BE2C (cell line): ENCODE measurements around the gene TUT7.
"Not testable (repeated sequence)": the region's sequence is repeated elsewhere in the genome, so short reads cannot be mapped to it uniquely, and the experiment has no call there.

Experiments
- DNase-seq: peaks from one replicate; pipeline ENCODE4 v3.0.0-alpha.2; 2020
- H3K27me3 ChIP-seq: fragments of 250-450 bp; sonication (Bioruptor Pico); 2 replicates; pipeline ENCODE4 v1.5.1; 2020; ENCODE audit warnings: mild to moderate bottlenecking
- H3K36me3 ChIP-seq: fragments of 250-450 bp; sonication (Bioruptor Pico); 2 replicates; pipeline ENCODE4 v1.5.1; 2020; ENCODE audit warnings: mild to moderate bottlenecking
- H3K4me1 ChIP-seq: fragments of 250-450 bp; sonication (Bioruptor Pico); 2 replicates; pipeline ENCODE4 v1.5.1; 2020
- H3K4me3 ChIP-seq: 2 replicates; pipeline ENCODE4 v1.5.1; 2011; ENCODE audit warnings: low read depth, low read length
- H3K9me3 ChIP-seq: fragments of 250-450 bp; sonication (Bioruptor Pico); 2 replicates; pipeline ENCODE4 v1.5.1; 2020
- CTCF ChIP-seq: IDR thresholded peaks from 2 replicates; pipeline ENCODE4 v1.5.1; 2012; ENCODE audit warnings: mild to moderate bottlenecking, low read depth, low read length

TUT7 gene

GRCh38 chr9:86321373-86321772 lies 32.8 kb downstream of the TUT7 start:
- Histone ChIP-seq H3K27me3 (no peaks in the 10 kb centered on the region), H3K4me1 (no peaks in the 10 kb centered on the region), H3K9me3 (no peaks in the 10 kb centered on the region), H3K4me3 (no peak overlapping the region), H3K36me3 (peaks cover 38% of the 10 kb centered on the region)
- no peak for TF ChIP-seq CTCF
- no peak for DNase-seq

DNA sequence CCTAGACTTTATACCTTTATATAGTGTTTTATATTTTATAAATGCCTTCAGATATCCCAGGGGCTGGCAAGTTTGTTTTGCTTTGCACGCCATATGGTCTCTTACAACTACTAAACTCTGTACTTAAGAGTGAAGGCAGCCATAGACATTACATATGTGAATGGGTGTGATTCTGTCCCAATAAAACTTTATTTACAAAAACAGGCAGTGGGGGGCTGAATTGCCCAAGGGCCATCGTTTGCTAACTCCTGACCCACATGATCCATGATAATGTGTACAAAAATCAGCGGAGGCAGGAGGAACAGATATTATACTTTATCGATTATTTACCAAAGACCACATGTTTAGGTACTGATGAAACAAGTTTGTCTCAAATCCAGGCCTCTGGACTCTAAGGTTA lies 36.0 kb downstream of the TUT7 start:
- H3K36me3 ChIP-seq = peaks cover 20% of the 10 kb centered on the region

GRCh38 chr9:86315078-86315477 lies 39.1 kb downstream of the TUT7 start:
- DNase-seq = no peak
- H3K27me3 ChIP-seq = no peaks in the 10 kb centered on the region
- no peak overlapping the region for H3K4me3 ChIP-seq
- H3K4me1 ChIP-seq = no peaks in the 10 kb centered on the region
- TF ChIP-seq CTCF = no peak
- H3K36me3 ChIP-seq = peaks cover 10% of the 10 kb centered on the region
- no peaks in the 10 kb centered on the region for H3K9me3 ChIP-seq

More for the DNA sequence above, 36.0 kb downstream of the TUT7 start:
- H3K4me1 ChIP-seq = no peaks in the 10 kb centered on the region
- no peak for DNase-seq
- H3K9me3 ChIP-seq = no peaks in the 10 kb centered on the region
- TF ChIP-seq CTCF = no peak
- no peaks in the 10 kb centered on the region for H3K27me3 ChIP-seq
- no peak overlapping the region for H3K4me3 ChIP-seq

- H3K4me3 ChIP-seq, DNase-seq, H3K4me1 ChIP-seq, H3K9me3 ChIP-seq, H3K27me3 ChIP-seq: not testable (repeated sequence)
- peaks cover 13% of the 10 kb centered on the region for H3K36me3 ChIP-seq
Observed at GRCh38 chr9:86312959-86313358, 41.3 kb downstream of the TUT7 start.

DNA sequence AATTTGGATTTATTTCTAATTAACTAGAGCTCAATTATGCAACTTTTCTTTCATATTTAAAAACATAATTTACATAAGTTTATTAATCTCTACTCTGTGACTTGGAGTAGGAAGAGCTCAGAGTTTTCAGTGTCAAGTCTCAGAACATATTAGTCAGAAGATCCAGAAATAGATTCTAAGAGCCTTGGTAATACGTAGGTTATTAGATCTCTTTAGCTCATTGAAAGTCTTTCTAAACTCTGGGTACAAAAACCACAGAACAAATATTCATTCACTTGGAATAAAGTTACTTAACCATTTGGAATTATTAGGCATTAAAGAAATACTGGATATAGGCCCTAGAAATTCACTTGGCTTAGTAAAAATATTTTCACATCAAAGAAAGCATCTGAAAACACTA lies 45.5 kb downstream of the TUT7 start:
- TF ChIP-seq CTCF = no peak
- H3K4me1 ChIP-seq = no peaks in the 10 kb centered on the region
- no peak overlapping the region for H3K4me3 ChIP-seq
- peaks cover 14% of the 10 kb centered on the region for H3K36me3 ChIP-seq
- H3K27me3 ChIP-seq = no peaks in the 10 kb centered on the region
- DNase-seq = no peak
- H3K9me3 ChIP-seq = no peaks in the 10 kb centered on the region

- Histone ChIP-seq H3K9me3 (no peaks in the 10 kb centered on the region), H3K27me3 (no peaks in the 10 kb centered on the region), H3K4me3 (no peak overlapping the region), H3K4me1 (no peaks in the 10 kb centered on the region), H3K36me3 (peaks cover 30% of the 10 kb centered on the region)
- DNase-seq = no peak
- no peak for TF ChIP-seq CTCF
Observed at GRCh38 chr9:86304236-86304730, 49.9 kb downstream of the TUT7 start.
